Activated naive CD4-positive, alpha-beta T cell treated with anti-CD3 and anti-CD28 coated beads, Interleukin-2, amount 50 U/mL, for 72 hours (primary cell): ENCODE data around the gene ST7. TPM values are rescaled to one million over a fixed set of nuclear protein-coding genes. Genes with fewer than 3 reads are reported as not detected.

ENCODE experiments used
- ATAC-seq, 2 donors: fragments of 150-1000 bp; cut with Tn5 transposase; 2 replicates each; pipeline ENCODE4 v1.10.0; 2021; ENCODE audit warnings: mild to moderate bottlenecking in 2 of 2, moderate library complexity in 2 of 2
- DNase-seq, 2 donors: peaks; one replicate each; pipeline ENCODE4 v3.0.0; 2021 to 2022; ENCODE audit warnings: low spot score in 2 of 2
- H3K27ac Mint-ChIP-seq, 2 donors: one replicate each; pipeline ENCODE4 v1.8.0; 2022; ENCODE audit warnings: mild to moderate bottlenecking in 2 of 2, mixed read lengths in 2 of 2
- H3K36me3 Mint-ChIP-seq, 2 donors: one replicate each; pipeline ENCODE4 v1.8.0; 2022; ENCODE audit warnings: mixed read lengths in 2 of 2
- H3K9me3 Mint-ChIP-seq, 2 donors: one replicate each; pipeline ENCODE4 v1.8.0; 2022; ENCODE audit warnings: mixed read lengths in 2 of 2
- total RNA-seq, 2 donors: library from RNA; stranded (reverse); gene quantifications; one replicate each; pipeline ENCODE4 v1.2.3, GENCODE V29; 2022

The ST7 gene
- total RNA-seq, 2 donors from 2014 or later, result 4.0 to 5.8 TPM

DNA sequence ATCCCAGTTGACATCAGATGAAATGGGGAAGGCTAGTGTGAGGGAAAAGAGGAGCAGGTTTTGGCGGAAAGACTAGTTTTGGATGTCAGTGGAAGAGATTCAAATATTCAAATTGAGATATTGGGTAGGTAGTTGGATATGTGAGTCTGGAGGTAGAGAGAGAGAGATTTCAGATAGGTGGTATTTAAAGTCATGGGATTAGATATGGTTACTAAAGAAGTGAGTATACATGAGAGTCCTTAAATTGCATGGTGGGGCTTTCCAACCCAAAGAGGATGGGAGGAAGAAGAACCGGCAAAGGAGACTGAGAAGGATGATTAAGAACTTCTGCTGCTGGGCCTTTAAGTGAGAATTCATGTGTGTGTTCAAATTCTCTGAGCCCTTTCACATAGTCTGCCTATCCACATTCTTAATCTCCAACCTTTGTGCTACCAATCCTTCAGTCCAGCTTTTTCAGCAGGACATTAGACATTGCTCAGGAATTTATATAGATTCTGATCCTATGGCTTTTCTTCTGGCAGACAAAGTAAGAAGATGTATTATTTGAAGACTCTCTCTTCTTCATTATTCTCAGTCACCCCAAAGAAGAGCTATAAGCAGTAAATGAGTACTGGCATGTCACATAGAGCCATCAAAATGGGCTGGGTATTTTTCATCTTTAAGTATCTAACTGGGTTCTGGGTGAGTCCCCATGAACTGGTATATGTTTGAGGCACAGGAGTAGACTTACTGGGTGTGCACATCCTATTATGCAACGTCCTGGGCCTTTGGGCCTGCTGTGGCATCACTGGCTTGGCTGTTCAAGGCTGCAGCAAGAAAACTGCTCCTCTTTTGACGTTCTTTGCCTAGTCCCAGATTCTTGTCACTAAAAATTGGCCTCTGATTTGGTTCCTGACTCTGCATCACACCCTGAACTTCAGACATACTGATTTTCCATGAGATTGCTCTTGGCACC is 33.6 kb downstream of the ST7 start:
- Mint-ChIP-seq H3K36me3 (peaks cover 0 to 13% of the 10 kb centered on the region in 2 donors), H3K9me3 (peaks cover 0 to 10% of the 10 kb centered on the region in 2 donors), H3K27ac (no peak overlapping the region)
- ATAC-seq, result peak in 1 of 2 donors; percentile 18
- no peak for DNase-seq

DNA sequence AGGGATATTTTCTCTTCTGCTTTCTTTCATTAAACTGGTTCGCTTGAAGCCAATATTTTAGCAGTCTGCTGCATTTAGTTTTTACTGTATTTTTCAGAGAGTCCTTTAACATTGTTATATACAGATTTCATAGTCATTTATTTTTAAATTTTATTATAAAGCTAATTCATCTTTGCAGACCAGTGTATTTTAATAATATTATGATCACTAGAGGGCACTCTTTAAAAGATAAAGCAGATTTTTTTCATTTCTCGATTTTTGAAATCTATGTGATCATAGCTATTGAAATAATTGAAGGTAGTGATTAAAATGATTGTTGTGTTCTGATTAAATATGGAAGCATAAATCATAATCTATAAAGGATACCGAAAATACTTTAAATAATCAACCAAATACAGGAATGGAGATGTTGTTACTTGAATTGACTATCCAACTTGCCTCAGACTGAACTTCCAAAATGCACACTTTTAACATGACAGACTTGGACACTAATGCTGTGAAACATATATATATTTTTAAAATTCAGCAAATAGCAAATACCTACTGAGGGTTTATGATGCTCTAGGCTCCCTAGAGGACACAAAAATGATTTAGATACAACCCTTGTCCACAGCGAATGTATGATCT is 35.2 kb downstream of the ST7 start:
- no peak for ATAC-seq
- H3K9me3 Mint-ChIP-seq, result peaks cover 0 to 14% of the 10 kb centered on the region in 2 donors
- no peak for DNase-seq
- H3K27ac Mint-ChIP-seq, result no peak overlapping the region
- peaks cover 0 to 27% of the 10 kb centered on the region in 2 donors for H3K36me3 Mint-ChIP-seq

DNA sequence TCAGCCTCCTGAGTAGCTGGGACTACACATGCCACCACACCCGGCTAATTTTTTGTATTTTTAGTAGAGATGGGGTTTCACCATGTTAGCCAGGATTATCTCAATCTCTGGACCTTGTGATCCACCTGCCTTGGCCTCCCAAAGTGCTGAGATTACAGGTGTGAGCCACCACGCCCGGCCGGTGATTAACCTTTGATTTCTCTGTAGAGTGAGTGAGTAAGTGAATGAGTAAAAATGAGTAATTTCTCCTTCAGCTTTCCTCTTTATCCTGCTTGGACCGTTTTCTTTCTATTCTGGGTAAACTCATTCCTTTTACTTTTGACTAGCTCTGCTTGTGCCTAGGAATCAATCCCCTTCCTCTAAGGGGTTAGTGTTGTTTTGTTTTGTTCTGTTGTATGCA is 36.8 kb downstream of the ST7 start:
- no peak overlapping the region for H3K27ac Mint-ChIP-seq
- DNase-seq, result no peak
- ATAC-seq, result no peak
- peaks cover 0 to 27% of the 10 kb centered on the region in 2 donors for H3K36me3 Mint-ChIP-seq
- H3K9me3 Mint-ChIP-seq, result peaks cover 0 to 14% of the 10 kb centered on the region in 2 donors

DNA sequence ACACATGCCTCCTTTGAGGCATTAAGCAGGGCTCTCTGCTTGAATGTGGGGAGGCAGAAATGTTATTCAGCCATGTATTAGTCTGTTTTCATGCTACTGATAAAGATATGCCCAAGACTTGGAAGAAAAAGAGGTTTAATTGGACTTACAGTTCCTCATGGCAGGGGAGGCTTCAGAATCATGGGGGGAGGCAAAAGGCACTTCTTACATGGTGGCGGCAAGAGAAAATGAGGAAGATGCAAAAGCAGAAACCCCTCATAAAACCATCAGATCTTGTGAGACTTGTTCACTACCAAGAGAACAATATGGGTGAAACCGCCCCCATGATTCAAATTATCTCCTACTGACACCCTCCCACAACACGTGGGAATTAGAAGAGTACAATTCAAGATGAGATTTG is 37.9 kb downstream of the ST7 start:
- DNase-seq, result no peak
- Mint-ChIP-seq H3K9me3 (peaks cover 0 to 14% of the 10 kb centered on the region in 2 donors), H3K36me3 (peaks cover 0 to 27% of the 10 kb centered on the region in 2 donors), H3K27ac (no peak overlapping the region)
- ATAC-seq, result no peak

DNA sequence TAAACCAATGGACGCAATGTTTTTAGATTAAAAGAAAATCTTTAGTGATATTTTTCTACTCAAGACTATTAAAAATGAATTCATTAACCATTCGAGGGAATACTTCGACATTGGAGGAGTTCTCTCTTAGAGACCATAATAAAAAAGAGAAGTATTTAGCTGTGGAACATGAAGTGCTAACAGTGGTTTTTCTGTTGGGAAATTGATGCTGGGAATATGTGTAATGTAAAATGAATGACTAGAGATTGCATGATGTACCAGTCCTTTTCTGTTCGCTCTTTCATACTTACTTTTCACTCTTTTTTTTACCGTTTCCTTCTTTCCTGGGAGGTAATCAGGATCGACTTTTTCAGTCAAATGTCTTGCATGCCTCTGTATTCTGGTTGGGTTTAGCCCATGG is 41.3 kb downstream of the ST7 start:
- H3K9me3 Mint-ChIP-seq, result peaks cover 0 to 14% of the 10 kb centered on the region in 2 donors
- ATAC-seq (no peak), DNase-seq (no peak)
- peaks cover 5 to 32% of the 10 kb centered on the region in 2 donors for H3K36me3 Mint-ChIP-seq
- no peak overlapping the region for H3K27ac Mint-ChIP-seq

DNA sequence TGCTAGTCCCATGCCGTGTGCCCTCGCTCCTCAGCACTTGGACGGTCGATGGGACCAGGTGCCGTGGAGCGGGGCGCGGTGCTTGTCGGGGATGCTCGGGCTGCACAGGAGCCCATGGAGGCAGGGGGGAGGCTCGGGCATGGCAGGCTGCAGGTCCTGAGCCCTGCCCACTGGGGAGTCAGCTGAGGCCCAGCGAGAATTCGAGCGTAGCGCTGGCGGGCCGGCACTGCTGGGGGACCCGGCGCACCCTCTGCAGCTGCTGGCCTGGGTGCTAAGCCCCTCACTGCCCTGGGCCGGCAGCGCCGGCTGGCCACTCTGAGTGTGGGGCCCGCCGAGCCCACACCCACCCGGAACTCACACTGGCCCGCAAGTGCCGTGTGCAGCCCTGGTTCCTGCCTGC is 44.7 kb downstream of the ST7 start:
- ATAC-seq, result no peak
- Mint-ChIP-seq H3K9me3 (peaks cover 0 to 2% of the 10 kb centered on the region in 2 donors), H3K36me3 (peaks cover 5 to 8% of the 10 kb centered on the region in 2 donors), H3K27ac (no peak overlapping the region)
- DNase-seq, result no peak

DNA sequence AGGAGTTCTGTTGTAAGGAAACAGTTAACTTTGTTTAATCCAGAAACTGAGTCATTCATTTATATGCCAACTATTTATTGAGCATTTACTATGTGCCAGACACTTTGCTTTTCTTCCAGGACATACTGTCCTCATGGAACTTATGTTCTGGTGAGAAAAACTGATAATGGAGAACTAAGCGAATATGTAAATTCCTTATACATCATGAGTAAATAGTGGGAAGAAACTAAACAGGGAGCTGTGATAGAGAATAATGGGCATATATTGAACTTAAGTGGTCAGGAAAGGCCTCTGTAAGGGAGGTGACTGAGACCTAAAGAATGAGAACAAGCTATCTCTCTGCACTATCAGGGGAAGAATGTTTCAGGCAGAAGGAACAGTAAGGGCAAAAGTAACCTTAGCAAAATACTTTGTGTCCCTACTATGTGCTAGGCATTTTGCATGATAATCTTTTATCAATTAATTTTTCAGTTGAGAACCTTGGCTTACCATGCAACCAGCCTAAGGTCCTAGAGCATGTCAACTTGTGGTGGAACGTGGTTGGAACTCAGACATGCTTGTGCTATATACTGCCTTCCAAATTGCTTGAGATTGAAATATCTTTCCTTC is 45.4 kb downstream of the ST7 start:
- ATAC-seq, result no peak

DNA sequence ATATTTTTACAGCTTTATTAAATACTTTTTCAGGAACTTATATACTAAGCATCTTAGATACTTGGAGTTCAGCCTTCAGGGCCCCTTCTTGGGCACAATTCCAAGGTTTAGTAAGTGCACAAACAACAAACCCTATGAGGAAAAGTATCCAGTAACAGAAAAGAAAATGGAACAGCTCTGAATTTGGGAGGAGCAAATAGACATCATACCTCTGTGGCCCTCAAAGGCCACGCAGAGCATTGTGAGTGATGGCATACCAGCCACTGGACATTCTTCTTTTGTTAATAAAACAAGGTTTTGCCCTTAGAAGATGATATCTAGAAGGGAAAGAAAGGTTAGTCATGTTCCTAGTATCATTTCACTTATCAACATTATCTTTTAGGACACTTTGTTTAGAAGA is 46.0 kb downstream of the ST7 start:
- H3K27ac Mint-ChIP-seq, result no peak overlapping the region
- no peaks in the 10 kb centered on the region for H3K9me3 Mint-ChIP-seq
- H3K36me3 Mint-ChIP-seq, result peaks cover 5% of the 10 kb centered on the region in 2 donors
- DNase-seq (no peak), ATAC-seq (no peak)

More for the DNA sequence above, 45.4 kb downstream of the ST7 start:
- DNase-seq, result no peak
- Mint-ChIP-seq H3K27ac (no peak overlapping the region), H3K36me3 (peaks cover 5% of the 10 kb centered on the region in 2 donors), H3K9me3 (no peaks in the 10 kb centered on the region)

DNA sequence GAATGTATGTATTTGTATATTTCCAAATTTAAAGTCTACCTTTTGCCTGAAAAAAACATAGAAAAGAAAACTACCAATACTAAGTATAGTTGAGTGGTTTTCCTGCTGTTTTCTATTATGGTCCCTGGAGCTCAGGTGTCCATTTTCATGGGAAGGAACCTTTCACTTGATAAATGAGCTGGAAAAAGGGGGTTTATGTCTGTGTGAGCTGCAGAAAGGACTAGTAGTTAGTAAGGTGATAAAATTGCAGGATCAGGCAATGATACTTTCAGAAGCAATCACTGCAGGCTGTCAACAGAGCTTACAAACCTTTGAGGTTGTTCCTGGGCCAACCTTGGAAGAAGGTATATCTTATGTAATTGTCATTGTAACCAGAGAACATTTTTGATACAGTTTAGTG is 48.0 kb downstream of the ST7 start:
- ATAC-seq, result no peak
- no peak for DNase-seq
- peaks cover 5% of the 10 kb centered on the region in 2 donors for H3K36me3 Mint-ChIP-seq
- H3K9me3 Mint-ChIP-seq, result no peaks in the 10 kb centered on the region
- H3K27ac Mint-ChIP-seq, result no peak overlapping the region

DNA sequence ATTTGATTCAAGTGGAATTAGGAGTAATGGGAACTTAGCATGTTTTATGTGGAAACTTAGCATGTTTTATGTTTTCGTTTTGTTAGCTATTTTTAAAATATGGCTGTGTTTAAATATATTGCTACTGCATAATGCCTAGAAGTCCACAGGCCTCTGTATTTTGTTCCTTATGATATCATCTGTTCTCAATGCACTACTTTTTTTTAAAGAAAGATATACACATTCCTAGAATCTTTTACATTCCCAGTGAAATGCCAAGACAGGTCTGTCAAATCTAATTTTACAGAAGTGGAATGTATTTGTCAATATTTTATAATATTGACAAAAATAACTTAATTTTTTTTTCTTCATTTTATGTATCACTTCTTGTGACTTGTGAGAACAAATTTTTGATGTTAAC is 51.6 kb downstream of the ST7 start:
- no peaks in the 10 kb centered on the region for H3K9me3 Mint-ChIP-seq
- no peak overlapping the region for H3K27ac Mint-ChIP-seq
- DNase-seq, result no peak
- ATAC-seq, result no peak
- H3K36me3 Mint-ChIP-seq, result no peaks in the 10 kb centered on the region

DNA sequence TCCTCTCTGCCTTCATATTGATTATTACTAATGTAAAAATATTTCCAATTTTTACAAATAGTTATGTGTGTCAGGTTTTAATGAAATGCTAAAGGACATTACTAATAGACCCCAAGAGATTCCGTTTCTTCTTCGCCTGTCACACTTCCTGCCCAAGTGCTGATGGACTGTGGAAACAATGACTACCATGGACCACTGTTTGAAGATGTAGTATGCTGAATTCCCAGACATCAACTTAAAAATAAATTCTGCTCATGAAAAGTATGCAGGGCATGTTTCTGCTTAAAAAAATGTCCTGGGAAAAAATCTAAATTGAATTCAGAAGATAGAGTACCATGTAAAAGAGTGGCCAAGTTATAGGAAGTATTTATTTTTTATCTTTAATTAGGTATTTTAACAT is 52.1 kb downstream of the ST7 start:
- ATAC-seq, result no peak
- H3K27ac Mint-ChIP-seq, result no peak overlapping the region
- H3K9me3 Mint-ChIP-seq, result no peaks in the 10 kb centered on the region
- no peak for DNase-seq
- no peaks in the 10 kb centered on the region for H3K36me3 Mint-ChIP-seq

DNA sequence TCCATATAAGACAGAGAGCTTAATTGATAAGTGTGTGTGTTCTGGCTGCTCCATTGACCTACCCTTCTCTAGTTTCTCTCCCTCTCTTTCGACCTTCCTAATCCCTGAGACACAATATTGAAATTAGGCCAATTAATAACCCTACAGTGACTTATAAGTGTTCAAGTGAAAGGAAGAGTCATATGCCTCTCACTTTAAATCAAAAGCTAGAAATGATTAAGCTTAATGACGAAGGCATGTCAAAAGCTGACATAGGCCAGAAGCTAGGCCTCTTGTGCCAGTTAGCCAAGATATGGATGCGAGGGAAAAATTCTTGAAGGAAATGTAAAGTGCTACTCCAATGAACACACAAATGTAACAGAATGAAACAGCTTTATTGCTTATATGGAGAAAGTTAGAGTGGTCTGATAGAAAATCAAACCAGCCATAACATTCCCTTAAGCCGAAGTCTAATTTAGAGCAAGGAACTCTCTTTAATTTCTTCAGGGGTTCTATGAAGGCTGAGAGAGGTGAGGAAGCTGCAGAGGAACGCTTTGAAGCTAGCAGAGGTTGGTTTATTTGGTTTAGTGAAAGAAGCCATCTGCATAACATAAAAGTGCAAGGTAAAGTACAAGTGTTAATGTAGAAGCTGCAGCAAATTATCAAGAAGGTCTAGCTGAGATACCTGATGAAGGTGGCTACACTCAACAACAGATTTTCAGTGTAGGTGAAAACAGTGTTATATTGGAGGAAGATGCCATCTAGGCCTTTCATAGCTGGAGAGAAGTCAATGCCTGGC is 53.8 kb downstream of the ST7 start:
- ATAC-seq (peak in 1 of 2 donors; percentile 2), DNase-seq (no peak)
- H3K27ac Mint-ChIP-seq, result no peak overlapping the region
- no peaks in the 10 kb centered on the region for H3K9me3 Mint-ChIP-seq
- no peaks in the 10 kb centered on the region for H3K36me3 Mint-ChIP-seq

DNA sequence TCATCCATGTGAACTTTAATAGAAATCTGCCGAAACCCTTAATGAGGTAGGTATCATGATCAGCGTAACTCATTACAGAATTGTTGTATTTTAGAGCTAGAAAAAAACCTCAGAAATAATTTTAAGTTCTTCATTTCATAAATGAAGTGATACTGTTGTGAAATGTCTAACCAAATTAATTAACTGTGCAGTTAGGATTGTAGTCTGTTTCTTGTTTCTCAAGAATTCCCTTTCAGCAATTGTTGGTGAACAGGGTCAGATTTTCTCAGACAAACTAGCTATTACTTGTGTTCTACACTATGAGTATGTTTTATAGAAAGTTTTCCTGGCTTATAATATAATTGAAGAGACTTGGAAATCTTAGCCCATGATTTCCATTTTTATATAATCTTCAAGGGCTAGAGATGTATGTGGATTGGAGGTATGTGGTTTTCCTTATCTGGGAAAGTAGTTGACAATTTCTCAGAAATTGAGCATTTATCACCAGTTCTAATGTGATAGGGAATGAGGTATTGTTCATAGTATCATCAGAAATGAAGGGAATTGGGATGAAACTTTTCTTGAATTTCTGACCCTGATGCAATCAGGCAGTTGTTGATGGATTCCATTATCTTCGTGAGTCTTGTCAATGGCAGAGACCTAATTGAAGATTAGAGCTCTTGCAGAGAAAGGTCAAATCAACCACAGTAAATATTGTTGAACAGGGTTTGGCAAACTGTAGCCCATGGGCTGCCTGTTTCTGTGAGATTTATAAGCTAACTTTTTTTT is 55.0 kb downstream of the ST7 start:
- no peaks in the 10 kb centered on the region for H3K9me3 Mint-ChIP-seq
- no peaks in the 10 kb centered on the region for H3K36me3 Mint-ChIP-seq
- no peak for ATAC-seq
- no peak overlapping the region for H3K27ac Mint-ChIP-seq
- DNase-seq, result no peak

DNA sequence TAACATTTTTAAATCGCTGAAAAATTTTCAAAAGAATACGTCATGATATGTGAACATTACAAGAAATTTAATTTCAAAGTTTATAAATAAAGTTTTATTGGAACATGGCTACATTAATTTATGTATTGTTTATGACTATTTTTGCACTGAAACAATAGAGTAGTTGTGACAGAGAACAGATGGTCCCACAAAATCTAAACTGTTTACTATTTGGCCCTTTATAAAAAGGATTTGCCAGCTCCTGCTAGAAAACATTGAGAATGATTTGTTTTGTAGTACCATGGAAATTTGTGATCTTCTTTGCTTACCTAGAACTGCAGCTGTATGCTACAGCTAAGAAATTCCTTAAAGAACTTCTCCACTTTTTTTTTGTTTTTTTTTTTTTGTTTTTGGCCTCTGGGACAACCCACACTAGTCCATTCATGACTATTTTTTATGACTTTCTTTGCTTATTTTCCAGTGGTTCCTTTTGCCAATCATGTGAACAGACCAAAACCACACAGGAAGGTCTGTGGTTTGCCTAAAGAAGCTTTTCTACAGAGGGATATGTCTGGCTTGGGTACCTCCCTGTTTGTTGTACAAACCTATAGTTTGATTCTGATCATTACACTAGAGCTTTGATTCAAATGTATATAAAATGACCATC is 55.7 kb downstream of the ST7 start:
- Mint-ChIP-seq H3K27ac (no peak overlapping the region), H3K9me3 (no peaks in the 10 kb centered on the region), H3K36me3 (no peaks in the 10 kb centered on the region)
- DNase-seq (no peak), ATAC-seq (peak in 1 of 2 donors; percentile 37)

DNA sequence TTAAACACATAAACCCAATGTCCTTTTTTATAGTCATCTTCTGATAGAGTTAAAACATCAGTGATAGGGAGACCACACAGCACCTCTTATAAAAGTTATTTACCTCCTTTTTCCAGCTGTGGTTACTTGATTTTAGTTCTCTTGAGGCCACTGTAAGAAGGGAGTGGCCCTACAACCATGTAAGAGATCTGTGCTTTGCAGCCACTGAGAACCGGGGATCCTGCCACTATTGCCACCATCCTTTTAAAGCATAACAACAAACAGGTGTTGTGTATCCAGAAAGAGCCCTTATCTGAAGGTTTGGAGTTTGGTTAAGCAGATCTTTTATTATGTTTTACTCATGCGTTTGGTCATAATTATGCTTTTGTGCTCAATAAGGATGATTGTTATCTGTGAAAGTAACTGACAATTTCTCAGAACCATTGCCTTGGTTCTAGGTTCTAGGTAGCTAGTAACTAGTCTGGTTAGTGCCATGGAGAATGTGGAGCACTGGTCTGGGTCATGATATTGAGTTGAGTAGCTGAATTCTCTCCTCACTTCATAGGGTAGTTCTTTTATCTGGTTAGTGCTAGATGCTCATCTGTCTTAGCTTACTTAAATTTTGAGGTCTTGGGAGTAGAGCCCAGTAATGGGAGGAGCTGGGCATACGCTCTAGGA is 56.5 kb downstream of the ST7 start:
- no peaks in the 10 kb centered on the region for H3K9me3 Mint-ChIP-seq
- DNase-seq (no peak), ATAC-seq (peak in 1 of 2 donors; percentile 16)
- peak overlapping the region; percentile 11 to 90 for H3K27ac Mint-ChIP-seq
- H3K36me3 Mint-ChIP-seq, result no peaks in the 10 kb centered on the region
